GM18909 (cell line): ENCODE results near the gene TRERF1.
"Not testable (repeated sequence)": the region's sequence is repeated elsewhere in the genome, so short reads cannot be mapped to it uniquely, and the experiment has no call there.

Source experiments
- ATAC-seq: cut with Tn5 transposase; IDR thresholded peaks from one replicate; pipeline ENCODE4 v1.9.1; 2021; ENCODE audit warnings: mild to moderate bottlenecking; ENCODE audit not compliant: unreplicated experiment, poor library complexity

TRERF1 gene

GRCh38 chr6:42450477-42451332, 1.0 kb downstream of the TRERF1 start:
- ATAC-seq = no peak

- no peak for ATAC-seq
Observed at GRCh38 chr6:42449917-42450476, 1.7 kb downstream of the TRERF1 start.

GRCh38 chr6:42448927-42449659, 2.6 kb downstream of the TRERF1 start:
- ATAC-seq = no peak

DNA sequence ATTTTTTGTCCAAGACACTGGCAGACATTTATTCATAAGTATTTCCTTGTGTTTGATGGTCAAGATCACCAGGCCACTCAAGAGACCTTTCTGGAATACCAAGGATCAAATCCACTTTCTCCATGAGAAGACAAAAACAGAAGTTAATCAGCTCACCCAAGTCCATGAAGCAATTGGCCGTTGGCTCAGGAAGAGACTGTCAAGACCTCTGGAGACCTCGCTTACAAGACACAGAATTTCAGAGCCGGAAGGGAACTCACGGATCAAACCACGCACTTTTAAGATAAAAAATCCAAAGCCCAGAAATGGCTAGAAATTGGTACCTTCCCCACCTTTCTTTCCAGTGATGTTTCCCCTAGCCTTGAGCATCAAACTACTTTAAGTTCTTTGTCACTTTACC, 3.3 kb downstream of the TRERF1 start:
- ATAC-seq = no peak

DNA sequence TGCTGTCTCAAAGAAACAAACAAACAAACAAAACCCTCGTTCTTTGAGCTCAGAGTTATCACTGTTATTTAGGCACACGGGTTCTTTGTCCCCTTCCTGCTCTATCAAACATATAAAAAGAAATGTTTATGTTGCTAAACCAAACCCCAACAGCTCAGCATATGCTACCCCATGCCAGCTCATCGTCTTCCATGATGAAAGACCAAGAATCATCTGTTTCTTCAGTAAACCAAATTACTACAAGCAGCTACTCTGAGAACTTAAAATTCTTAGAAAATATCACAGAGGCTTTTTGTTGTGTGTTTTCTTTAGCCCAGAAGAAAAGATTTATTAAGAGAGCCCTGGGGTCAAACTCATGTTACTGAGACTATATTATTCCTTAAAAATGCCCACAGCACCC, 4.7 kb downstream of the TRERF1 start:
- ATAC-seq = no peak

GRCh38 chr6:42446370-42446769, 5.4 kb downstream of the TRERF1 start:
- ATAC-seq = no peak

DNA sequence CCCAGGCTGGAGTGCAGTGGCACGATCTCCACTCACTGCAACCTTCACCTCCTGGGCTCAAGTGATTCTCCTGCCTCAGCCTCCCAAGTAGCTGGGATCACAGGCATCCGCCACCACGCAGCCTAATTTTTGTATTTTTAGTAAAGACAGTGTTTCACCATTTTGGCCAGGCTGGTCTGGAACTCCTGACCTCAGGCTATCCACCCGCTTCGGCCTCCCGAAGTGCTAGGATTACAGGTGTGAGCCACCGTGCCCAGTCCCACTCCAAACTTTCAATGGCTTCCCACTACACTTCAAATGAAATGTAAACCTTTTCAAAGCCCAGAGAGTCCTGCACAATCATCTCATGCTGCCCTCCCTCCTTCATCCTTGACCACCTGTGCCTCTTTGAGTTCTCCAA, 5.8 kb downstream of the TRERF1 start:
- not testable (repeated sequence) for ATAC-seq

DNA sequence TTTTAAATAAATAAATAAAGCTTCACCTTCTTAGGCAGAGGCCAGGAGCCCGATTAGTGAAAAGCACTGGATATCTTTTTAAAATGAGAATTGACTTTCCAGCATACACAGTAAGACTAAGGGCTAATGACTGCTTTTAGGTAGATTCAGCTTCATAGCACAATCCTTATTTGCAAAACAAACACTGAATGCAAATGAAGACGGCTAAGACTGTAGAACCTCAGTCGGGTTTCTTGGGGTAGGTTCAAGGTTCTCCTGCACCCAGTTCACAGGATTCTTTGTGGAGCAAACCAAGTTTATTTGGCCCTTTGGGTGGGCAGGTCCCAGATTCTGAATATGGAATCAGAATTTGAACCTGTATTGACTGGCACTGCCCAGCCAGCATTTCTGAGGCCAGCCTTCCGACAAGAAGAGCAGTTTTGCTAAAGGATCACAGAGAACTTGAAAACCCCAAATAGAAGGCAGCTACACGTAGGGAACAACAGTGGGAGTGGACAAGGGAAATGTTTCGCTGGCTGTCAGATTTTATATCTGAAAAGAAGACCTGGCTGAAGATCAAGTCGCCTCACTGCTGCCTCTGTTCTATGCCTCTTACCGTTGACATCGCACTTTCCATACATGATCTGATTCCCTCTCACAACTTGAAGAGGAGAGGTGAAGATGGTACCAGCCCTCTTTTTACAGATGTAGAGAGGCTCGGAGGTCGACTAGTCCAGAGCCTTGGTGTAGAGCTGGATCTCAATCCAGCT, 8.2 kb downstream of the TRERF1 start:
- no peak for ATAC-seq

- no peak for ATAC-seq
Observed at GRCh38 chr6:42441697-42442081, 10.0 kb downstream of the TRERF1 start.

- ATAC-seq = no peak
Observed at GRCh38 chr6:42440778-42441696, 10.7 kb downstream of the TRERF1 start.

DNA sequence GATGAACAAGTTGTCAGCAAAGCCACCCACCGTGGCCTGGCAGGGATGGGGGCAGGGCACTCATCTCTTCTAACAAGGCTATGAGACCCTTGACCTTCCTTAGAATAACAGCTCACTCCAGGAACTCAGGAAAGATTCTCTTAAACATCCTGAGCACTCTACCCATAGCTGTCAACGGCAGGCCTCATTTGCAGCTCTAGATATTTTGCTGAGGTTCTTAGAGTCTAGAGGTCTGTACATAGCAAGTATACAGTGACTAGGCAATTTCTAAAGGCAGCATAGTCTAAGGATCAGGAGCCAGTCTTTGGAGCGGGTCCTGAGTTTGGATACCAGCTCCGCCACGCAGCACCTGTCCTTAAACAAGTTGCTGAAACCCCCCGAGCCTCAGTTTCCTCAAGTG, 11.7 kb downstream of the TRERF1 start:
- ATAC-seq = no peak

DNA sequence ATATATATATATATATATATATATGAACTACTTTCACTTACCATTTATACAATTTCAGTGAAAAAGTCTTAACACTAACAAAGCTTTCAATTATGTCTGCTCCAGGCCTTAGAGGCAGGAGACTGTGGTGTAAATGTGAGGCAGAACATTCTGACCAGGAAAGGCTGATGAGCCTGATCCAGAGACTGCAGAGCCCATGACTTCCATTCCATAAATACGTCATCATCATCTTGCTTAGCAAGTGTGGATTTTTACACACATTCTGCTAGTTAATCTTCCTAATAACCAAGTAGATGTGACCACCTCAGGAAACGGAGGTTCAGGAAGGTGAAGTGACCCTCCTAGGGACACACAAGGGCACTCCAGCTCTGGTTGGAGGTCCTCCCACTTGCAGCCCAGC, 14.9 kb downstream of the TRERF1 start:
- no peak for ATAC-seq

- ATAC-seq = no peak
Observed at GRCh38 chr6:42434237-42434636, 17.5 kb downstream of the TRERF1 start.

DNA sequence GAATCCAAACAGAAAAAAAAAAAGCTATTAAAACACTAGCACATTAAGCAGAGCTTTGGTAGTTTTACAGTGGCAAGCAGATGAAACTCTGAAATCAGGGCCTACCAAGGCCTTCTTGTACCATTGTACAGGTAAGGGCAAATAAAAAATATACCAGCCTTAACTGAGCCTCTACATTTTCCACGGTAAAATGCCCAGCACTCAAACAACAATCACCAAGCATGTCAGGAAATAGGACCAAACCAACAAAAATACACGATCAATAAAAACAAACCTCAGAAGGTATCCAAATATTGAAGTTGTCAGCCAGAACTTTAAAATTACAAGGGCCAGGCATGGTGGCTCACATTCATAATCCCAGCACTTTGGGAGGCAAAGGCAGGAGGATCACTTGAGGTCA, 18.3 kb downstream of the TRERF1 start:
- ATAC-seq = no peak

GRCh38 chr6:42431877-42432276, 19.8 kb downstream of the TRERF1 start:
- ATAC-seq = no peak

DNA sequence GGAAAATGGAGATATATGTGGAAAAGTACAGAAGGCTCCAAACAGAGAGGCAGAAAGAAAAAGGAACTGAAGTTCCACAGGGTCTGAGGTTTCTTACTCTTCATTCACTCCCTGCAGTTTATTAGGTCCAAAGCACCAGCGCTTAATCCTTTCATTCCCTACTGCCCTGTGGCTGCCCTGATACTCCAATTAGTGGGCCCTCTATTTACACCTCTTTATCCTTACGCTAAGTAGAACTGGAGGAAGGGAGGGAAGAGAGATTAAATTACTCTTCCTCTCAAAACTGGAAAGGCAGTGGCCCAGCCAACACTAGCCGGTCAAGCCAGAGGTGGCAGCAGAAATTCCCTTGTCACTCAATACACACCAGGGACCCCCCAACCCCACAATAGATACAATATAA, 20.4 kb downstream of the TRERF1 start:
- ATAC-seq = no peak

- ATAC-seq = no peak
Observed at GRCh38 chr6:42429836-42430235, 21.9 kb downstream of the TRERF1 start.

GRCh38 chr6:42429042-42429585, 22.6 kb downstream of the TRERF1 start:
- ATAC-seq = no peak

GRCh38 chr6:42428326-42429041, 23.2 kb downstream of the TRERF1 start:
- peak; percentile 71 for ATAC-seq
